ENCODE data around the gene MTM1.

Gene MTM1

GRCh38 chrX:150610446-150610845, 42.0 kb downstream of the MTM1 start:
- H3K27ac Mint-ChIP-seq = peak overlapping the region; percentile 30
- H3K4me3 Mint-ChIP-seq = no peak overlapping the region
- H3K4me1 Mint-ChIP-seq = peaks cover 6% of the 10 kb centered on the region
- ATAC-seq = no peak
- no peaks in the 10 kb centered on the region for H3K9me3 Mint-ChIP-seq
- H3K36me3 Mint-ChIP-seq = peaks cover 45% of the 10 kb centered on the region
- no peaks in the 10 kb centered on the region for H3K27me3 Mint-ChIP-seq

- Mint-ChIP-seq H3K27me3 (no peaks in the 10 kb centered on the region), H3K27ac (no peak overlapping the region), H3K4me3 (no peak overlapping the region), H3K9me3 (no peaks in the 10 kb centered on the region), H3K4me1 (no peaks in the 10 kb centered on the region), H3K36me3 (peaks cover 38% of the 10 kb centered on the region)
- ATAC-seq = no peak
Measured at GRCh38 chrX:150615356-150615755, 46.9 kb downstream of the MTM1 start.

GRCh38 chrX:150616179-150616862, 47.9 kb downstream of the MTM1 start:
- H3K4me3 Mint-ChIP-seq = no peak overlapping the region
- H3K36me3 Mint-ChIP-seq = peaks cover 45% of the 10 kb centered on the region
- no peak for ATAC-seq
- H3K27me3 Mint-ChIP-seq = no peaks in the 10 kb centered on the region
- H3K27ac Mint-ChIP-seq = no peak overlapping the region
- no peaks in the 10 kb centered on the region for H3K4me1 Mint-ChIP-seq
- no peaks in the 10 kb centered on the region for H3K9me3 Mint-ChIP-seq

- H3K27ac Mint-ChIP-seq = no peak overlapping the region
- H3K27me3 Mint-ChIP-seq = no peaks in the 10 kb centered on the region
- H3K4me1 Mint-ChIP-seq = no peaks in the 10 kb centered on the region
- no peaks in the 10 kb centered on the region for H3K9me3 Mint-ChIP-seq
- H3K36me3 Mint-ChIP-seq = peaks cover 50% of the 10 kb centered on the region
- no peak overlapping the region for H3K4me3 Mint-ChIP-seq
- no peak for ATAC-seq
Measured at GRCh38 chrX:150616863-150617198, 48.4 kb downstream of the MTM1 start.

- Mint-ChIP-seq H3K27ac (peak overlapping the region; percentile 8), H3K4me1 (peaks cover 1% of the 10 kb centered on the region), H3K27me3 (no peaks in the 10 kb centered on the region), H3K9me3 (no peaks in the 10 kb centered on the region), H3K36me3 (peaks cover 42% of the 10 kb centered on the region), H3K4me3 (no peak overlapping the region)
- no peak for ATAC-seq
Measured at GRCh38 chrX:150621652-150622051, 53.2 kb downstream of the MTM1 start.

- Mint-ChIP-seq H3K27ac (no peak overlapping the region), H3K36me3 (peaks cover 46% of the 10 kb centered on the region), H3K9me3 (no peaks in the 10 kb centered on the region), H3K4me1 (peaks cover 16% of the 10 kb centered on the region), H3K27me3 (no peaks in the 10 kb centered on the region), H3K4me3 (no peak overlapping the region)
- no peak for ATAC-seq
Measured at GRCh38 chrX:150623583-150623982, 55.2 kb downstream of the MTM1 start.

- Mint-ChIP-seq H3K27me3 (no peaks in the 10 kb centered on the region), H3K4me3 (no peak overlapping the region), H3K36me3 (peaks cover 56% of the 10 kb centered on the region), H3K9me3 (no peaks in the 10 kb centered on the region), H3K4me1 (peaks cover 22% of the 10 kb centered on the region), H3K27ac (no peak overlapping the region)
- no peak for ATAC-seq
Measured at GRCh38 chrX:150625097-150625496, 56.7 kb downstream of the MTM1 start.

- no peak overlapping the region for H3K4me3 Mint-ChIP-seq
- no peaks in the 10 kb centered on the region for H3K27me3 Mint-ChIP-seq
- no peak overlapping the region for H3K27ac Mint-ChIP-seq
- no peaks in the 10 kb centered on the region for H3K9me3 Mint-ChIP-seq
- ATAC-seq = no peak
- peaks cover 55% of the 10 kb centered on the region for H3K36me3 Mint-ChIP-seq
- peaks cover 22% of the 10 kb centered on the region for H3K4me1 Mint-ChIP-seq
Measured at GRCh38 chrX:150625875-150626274, 57.5 kb downstream of the MTM1 start.

- H3K36me3 Mint-ChIP-seq = peaks cover 49% of the 10 kb centered on the region
- ATAC-seq = no peak
Measured at GRCh38 chrX:150627957-150628356, 59.5 kb downstream of the MTM1 start.

GRCh38 chrX:150635952-150636351, 67.5 kb downstream of the MTM1 start:
- H3K4me3 Mint-ChIP-seq = no peak overlapping the region
- no peaks in the 10 kb centered on the region for H3K4me1 Mint-ChIP-seq
- no peaks in the 10 kb centered on the region for H3K27me3 Mint-ChIP-seq
- peaks cover 29% of the 10 kb centered on the region for H3K36me3 Mint-ChIP-seq
- no peak for ATAC-seq
- H3K9me3 Mint-ChIP-seq = no peaks in the 10 kb centered on the region
- H3K27ac Mint-ChIP-seq = no peak overlapping the region

More at GRCh38 chrX:150627957-150628356, 59.5 kb downstream of the MTM1 start:
- Mint-ChIP-seq H3K27ac (peak overlapping the region; percentile 26), H3K4me3 (no peak overlapping the region), H3K27me3 (no peaks in the 10 kb centered on the region), H3K9me3 (no peaks in the 10 kb centered on the region), H3K4me1 (peaks cover 22% of the 10 kb centered on the region)

GRCh38 chrX:150642423-150642822, 74.0 kb downstream of the MTM1 start:
- H3K9me3 Mint-ChIP-seq = no peaks in the 10 kb centered on the region
- ATAC-seq = no peak
- no peaks in the 10 kb centered on the region for H3K4me1 Mint-ChIP-seq
- H3K36me3 Mint-ChIP-seq = peaks cover 15% of the 10 kb centered on the region
- no peak overlapping the region for H3K4me3 Mint-ChIP-seq
- no peaks in the 10 kb centered on the region for H3K27me3 Mint-ChIP-seq
- no peak overlapping the region for H3K27ac Mint-ChIP-seq

GRCh38 chrX:150643271-150643670, 74.8 kb downstream of the MTM1 start:
- H3K36me3 Mint-ChIP-seq = peaks cover 6% of the 10 kb centered on the region
- H3K9me3 Mint-ChIP-seq = no peaks in the 10 kb centered on the region
- H3K4me3 Mint-ChIP-seq = no peak overlapping the region
- no peaks in the 10 kb centered on the region for H3K4me1 Mint-ChIP-seq
- no peak for ATAC-seq
- no peak overlapping the region for H3K27ac Mint-ChIP-seq
- no peaks in the 10 kb centered on the region for H3K27me3 Mint-ChIP-seq

GRCh38 chrX:150643958-150644357, 75.5 kb downstream of the MTM1 start:
- no peak for ATAC-seq
- H3K36me3 Mint-ChIP-seq = peaks cover 6% of the 10 kb centered on the region
- no peaks in the 10 kb centered on the region for H3K4me1 Mint-ChIP-seq
- no peak overlapping the region for H3K4me3 Mint-ChIP-seq
- no peaks in the 10 kb centered on the region for H3K9me3 Mint-ChIP-seq
- no peaks in the 10 kb centered on the region for H3K27me3 Mint-ChIP-seq
- H3K27ac Mint-ChIP-seq = no peak overlapping the region

- H3K9me3 Mint-ChIP-seq = no peaks in the 10 kb centered on the region
- H3K4me3 Mint-ChIP-seq = no peak overlapping the region
- no peaks in the 10 kb centered on the region for H3K27me3 Mint-ChIP-seq
- no peak overlapping the region for H3K27ac Mint-ChIP-seq
- ATAC-seq = no peak
- no peaks in the 10 kb centered on the region for H3K4me1 Mint-ChIP-seq
- peaks cover 10% of the 10 kb centered on the region for H3K36me3 Mint-ChIP-seq
Measured at GRCh38 chrX:150644422-150644821, 76.0 kb downstream of the MTM1 start.

- Mint-ChIP-seq H3K9me3 (no peaks in the 10 kb centered on the region), H3K27me3 (no peaks in the 10 kb centered on the region), H3K4me3 (no peak overlapping the region), H3K27ac (no peak overlapping the region), H3K36me3 (peaks cover 27% of the 10 kb centered on the region), H3K4me1 (no peaks in the 10 kb centered on the region)
- ATAC-seq = no peak
Measured at GRCh38 chrX:150647331-150647730, 78.9 kb downstream of the MTM1 start.

GRCh38 chrX:150648296-150648940, 80.0 kb downstream of the MTM1 start:
- H3K36me3 Mint-ChIP-seq = peaks cover 27% of the 10 kb centered on the region
- ATAC-seq = no peak
- H3K27ac Mint-ChIP-seq = no peak overlapping the region
- H3K4me1 Mint-ChIP-seq = no peaks in the 10 kb centered on the region
- no peaks in the 10 kb centered on the region for H3K9me3 Mint-ChIP-seq
- no peaks in the 10 kb centered on the region for H3K27me3 Mint-ChIP-seq
- H3K4me3 Mint-ChIP-seq = no peak overlapping the region
